Stimulated activated CD8-positive, alpha-beta memory T cell treated with anti-CD3 and anti-CD28 coated beads, Interleukin-15, amount 100 ng/mL, for 48 hours (primary cell): ENCODE measurements around the gene ANKMY1.

Experiments used
- DNase-seq, 2 donors: peaks; one replicate each; pipeline ENCODE4 v3.0.0-alpha.2; 2020; ENCODE audit warnings: low read depth in 2 of 2

The ANKMY1 gene

GRCh38 chr2:240473211-240473610, 84.6 kb downstream of the ANKMY1 start:
- DNase-seq, result no peak

GRCh38 chr2:240472078-240472790, 85.6 kb downstream of the ANKMY1 start:
- no peak for DNase-seq

GRCh38 chr2:240469740-240470139, 88.0 kb downstream of the ANKMY1 start:
- no peak for DNase-seq

DNA sequence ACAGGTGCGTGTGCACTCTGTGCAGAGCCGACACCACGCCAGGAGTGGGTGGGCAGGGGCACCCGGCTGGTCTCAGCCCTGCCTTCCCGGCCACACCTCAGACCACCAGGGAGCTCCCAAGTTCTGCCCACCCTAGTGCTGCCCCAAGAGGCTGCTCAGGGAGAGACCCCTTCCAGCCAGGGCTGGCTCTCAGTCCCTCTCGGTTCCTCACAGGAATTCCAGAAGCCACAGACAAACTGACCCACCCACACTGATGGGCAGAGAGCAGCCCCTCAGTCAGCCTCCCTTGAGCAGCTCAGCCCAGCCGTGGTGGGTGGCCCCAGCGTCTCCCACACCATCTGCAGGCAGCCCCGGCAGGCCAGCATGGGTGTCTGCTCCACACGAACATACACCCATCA, 88.5 kb downstream of the ANKMY1 start:
- no peak for DNase-seq

GRCh38 chr2:240468303-240469238, 89.2 kb downstream of the ANKMY1 start:
- no peak for DNase-seq

DNA sequence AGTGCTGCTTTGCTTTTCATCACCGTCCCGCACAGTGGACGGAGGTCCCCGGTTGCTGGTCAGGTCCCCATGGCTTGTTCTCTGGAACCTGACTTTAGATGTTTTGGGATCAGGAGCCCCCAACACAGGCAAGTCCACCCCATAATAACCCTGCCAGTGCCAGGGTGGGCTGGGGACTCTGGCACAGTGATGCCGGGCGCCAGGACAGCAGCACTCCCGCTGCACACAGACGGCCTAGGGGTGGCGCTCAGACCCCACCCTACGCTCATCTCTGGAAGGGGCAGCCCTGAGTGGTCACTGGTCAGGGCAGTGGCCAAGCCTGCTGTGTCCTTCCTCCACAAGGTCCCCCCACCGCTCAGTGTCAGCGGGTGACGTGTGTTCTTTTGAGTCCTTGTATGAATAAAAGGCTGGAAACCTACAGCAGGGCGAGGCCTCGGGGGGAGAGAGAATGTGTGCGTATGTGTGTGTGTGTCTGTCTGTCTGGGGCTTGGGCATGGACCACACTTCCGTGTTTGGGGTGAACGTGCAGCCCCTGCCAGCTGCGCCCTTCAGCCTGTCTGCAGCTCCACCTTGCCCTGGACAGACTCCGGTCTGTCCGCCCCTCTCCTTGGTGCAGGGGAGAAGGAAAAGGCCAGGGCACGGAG, 90.0 kb downstream of the ANKMY1 start:
- no peak for DNase-seq

- no peak for DNase-seq
Observed at GRCh38 chr2:240467149-240467642, 90.6 kb downstream of the ANKMY1 start.

DNA sequence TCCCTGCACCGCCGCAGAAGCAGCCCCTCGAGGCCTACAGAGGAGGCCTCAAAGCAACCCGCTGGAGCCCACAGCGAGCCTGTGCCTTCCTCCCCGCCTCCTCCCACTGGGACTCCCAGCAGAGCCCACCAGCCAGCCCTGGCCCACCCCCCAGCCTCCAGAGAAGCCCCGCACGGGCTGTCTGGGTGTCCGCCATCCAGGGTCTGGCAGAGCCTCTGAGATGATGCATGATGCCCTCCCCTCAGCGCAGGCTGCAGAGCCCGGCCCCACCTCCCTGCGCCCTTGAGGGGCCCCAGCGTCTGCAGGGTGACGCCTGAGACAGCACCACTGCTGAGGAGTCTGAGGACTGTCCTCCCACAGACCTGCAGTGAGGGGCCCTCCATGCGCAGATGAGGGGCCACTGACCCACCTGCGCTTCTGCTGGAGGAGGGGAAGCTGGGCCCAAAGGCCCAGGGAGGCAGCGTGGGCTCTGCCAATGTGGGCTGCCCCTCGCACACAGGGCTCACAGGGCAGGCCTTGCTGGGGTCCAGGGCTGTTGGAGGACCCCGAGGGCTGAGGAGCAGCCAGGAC, 91.1 kb downstream of the ANKMY1 start:
- DNase-seq, result no peak

GRCh38 chr2:240465765-240466578, 91.8 kb downstream of the ANKMY1 start:
- DNase-seq, result no peak

- no peak for DNase-seq
Observed at GRCh38 chr2:240465268-240465764, 92.5 kb downstream of the ANKMY1 start.

- DNase-seq, result no peak
Observed at GRCh38 chr2:240464514-240465241, 93.1 kb downstream of the ANKMY1 start.

DNA sequence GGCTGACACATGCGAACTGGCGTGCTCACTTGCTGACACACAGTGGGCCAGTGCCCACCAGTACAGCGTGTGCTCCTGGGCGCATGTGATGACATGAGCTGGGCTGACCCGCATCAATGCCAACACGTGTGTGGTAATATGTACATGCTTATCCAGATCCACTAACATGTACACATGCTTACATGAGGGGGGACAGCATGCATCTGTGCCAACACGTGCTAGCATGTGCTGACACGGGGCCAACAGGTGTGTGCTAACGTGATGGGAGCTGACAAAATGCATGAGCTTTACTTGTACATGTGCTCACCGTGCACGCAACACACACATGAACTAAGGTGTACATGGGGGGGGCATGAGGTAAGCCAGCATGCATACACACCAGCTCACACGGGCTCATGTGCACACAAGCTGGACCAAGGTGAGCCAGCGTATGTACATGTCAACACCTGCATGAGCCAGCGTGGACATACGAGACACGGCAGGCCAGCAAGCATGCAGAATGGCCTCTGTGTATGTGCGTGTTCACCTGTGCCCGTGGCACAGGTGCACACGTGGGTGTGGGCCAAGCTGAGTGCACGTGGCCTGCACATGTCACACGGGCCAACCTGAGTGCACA, 93.8 kb downstream of the ANKMY1 start:
- DNase-seq, result no peak

- no peak for DNase-seq
Observed at GRCh38 chr2:240463274-240463865, 94.4 kb downstream of the ANKMY1 start.

- no peak for DNase-seq
Observed at GRCh38 chr2:240462707-240463273, 95.0 kb downstream of the ANKMY1 start.

DNA sequence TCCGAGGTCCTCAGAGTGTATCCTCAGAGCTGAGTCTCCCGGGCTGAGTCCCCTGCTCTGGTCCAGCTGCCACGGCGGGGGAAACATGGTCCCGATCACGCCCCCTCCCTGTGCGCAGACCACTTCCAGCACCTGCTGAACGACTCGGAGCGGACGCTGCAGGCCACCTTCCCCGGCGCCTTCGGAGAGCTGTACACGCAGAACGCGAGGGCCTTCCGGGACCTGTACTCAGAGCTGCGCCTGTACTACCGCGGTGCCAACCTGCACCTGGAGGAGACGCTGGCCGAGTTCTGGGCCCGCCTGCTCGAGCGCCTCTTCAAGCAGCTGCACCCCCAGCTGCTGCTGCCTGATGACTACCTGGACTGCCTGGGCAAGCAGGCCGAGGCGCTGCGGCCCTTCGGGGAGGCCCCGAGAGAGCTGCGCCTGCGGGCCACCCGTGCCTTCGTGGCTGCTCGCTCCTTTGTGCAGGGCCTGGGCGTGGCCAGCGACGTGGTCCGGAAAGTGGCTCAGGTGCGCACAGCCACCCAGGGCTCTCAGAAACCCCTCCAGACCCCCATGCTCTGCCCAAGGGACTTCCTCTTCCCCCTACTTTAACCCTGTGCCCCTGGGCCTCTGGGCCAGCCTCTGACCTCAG, 95.6 kb downstream of the ANKMY1 start:
- no peak for DNase-seq

GRCh38 chr2:240461471-240462072, 96.2 kb downstream of the ANKMY1 start:
- no peak for DNase-seq

GRCh38 chr2:240460781-240461431, 96.9 kb downstream of the ANKMY1 start:
- no peak for DNase-seq
